DOHH2 (cell line): ENCODE measurements around the gene CCDC107.

Source experiments
- CTCF ChIP-seq: fragments of 200-600 bp; sonication (generic); IDR thresholded peaks from one replicate; pipeline ENCODE4 v1.5.1; 2014; ENCODE audit warnings: antibody characterized with exemption, mild to moderate bottlenecking, low read depth, low read length; ENCODE audit not compliant: poor library complexity, severe bottlenecking
- EZH2phosphoT487 ChIP-seq: fragments of 200-600 bp; sonication (generic); IDR thresholded peaks from 2 replicates; pipeline ENCODE4 v1.6.1; 2017; ENCODE audit warnings: borderline replicate concordance, mild to moderate bottlenecking, antibody characterized with exemption, low read length, moderate library complexity, mixed read lengths

GRCh38 chr9:35662437-35662836, 4.3 kb downstream of the CCDC107 start:
- TF ChIP-seq CTCF (no peak), EZH2phosphoT487 (no peak)
